Measurements from ENCODE around the gene HOXC11. TPM values are rescaled to one million over a fixed set of nuclear protein-coding genes. Genes with fewer than 3 reads are reported as not detected.
A peak's percentile ranks its signal among the peaks of the same experiment; 100 is the strongest.

Gene HOXC11
- total RNA-seq, 4 donors from 2014 or later: not detected

GRCh38 chr12:53996240-53997203, 23.6 kb downstream of the HOXC11 start:
- Histone ChIP-seq H3K9me3 (no peaks in the 10 kb centered on the region), H3K4me1 (peaks cover 0 to 53% (median 34%) of the 10 kb centered on the region in 3 donors), H3K27ac (no peak overlapping the region), H3K4me3 (peak overlapping the region in 1 of 2 donors; percentile 51), H3K36me3 (no peaks in the 10 kb centered on the region), H3K27me3 (peaks cover 100% of the 10 kb centered on the region)
- TF ChIP-seq POLR2AphosphoS5 (IDR thresholded peaks at IDR 0.05) (no peak), CTCF (IDR thresholded peaks at IDR 0.05) (no peak), EP300 (IDR thresholded peaks at IDR 0.05) (no peak), POLR2A (IDR thresholded peaks at IDR 0.05) (no peak)
- WGBS, 2 donors (ENCODE audit: low coverage in 1 of 2): 45 to 46% methylated on average over 10 to 15 of the region's 29 CpGs
- ATAC-seq: no peak

GRCh38 chr12:53997204-53998109, 24.5 kb downstream of the HOXC11 start:
- TF ChIP-seq CTCF (IDR thresholded peaks at IDR 0.05) (no peak), POLR2AphosphoS5 (IDR thresholded peaks at IDR 0.05) (no peak), EP300 (IDR thresholded peaks at IDR 0.05) (no peak), POLR2A (IDR thresholded peaks at IDR 0.05) (no peak)
- peaks cover 100% of the 10 kb centered on the region for H3K27me3 ChIP-seq
- H3K9me3 ChIP-seq: no peaks in the 10 kb centered on the region
- ATAC-seq: no peak
- no peak overlapping the region for H3K27ac ChIP-seq
- 18 to 26% methylated on average over 16 to 24 of the region's 35 CpGs for WGBS, 2 donors (ENCODE audit: low coverage in 1 of 2)
- H3K4me3 ChIP-seq: no peak overlapping the region
- H3K36me3 ChIP-seq: no peaks in the 10 kb centered on the region
- peaks cover 0 to 53% (median 34%) of the 10 kb centered on the region in 3 donors for H3K4me1 ChIP-seq

- TF ChIP-seq CTCF (IDR thresholded peaks at IDR 0.05) (no peak), POLR2AphosphoS5 (IDR thresholded peaks at IDR 0.05) (no peak), EP300 (IDR thresholded peaks at IDR 0.05) (no peak), POLR2A (IDR thresholded peaks at IDR 0.05) (no peak)
- Histone ChIP-seq H3K4me1 (peaks cover 0 to 53% (median 34%) of the 10 kb centered on the region in 3 donors), H3K36me3 (no peaks in the 10 kb centered on the region), H3K27ac (no peak overlapping the region), H3K9me3 (no peaks in the 10 kb centered on the region), H3K27me3 (peaks cover 100% of the 10 kb centered on the region), H3K4me3 (no peak overlapping the region)
- WGBS, 2 donors (ENCODE audit: low coverage in 1 of 2): 9 to 17% methylated on average over 1 to 6 of the region's 11 CpGs
- no peak for ATAC-seq
Observed at GRCh38 chr12:53998110-53998899, 25.4 kb downstream of the HOXC11 start.

- Histone ChIP-seq H3K4me1 (peaks cover 0 to 51% (median 34%) of the 10 kb centered on the region in 3 donors), H3K36me3 (no peaks in the 10 kb centered on the region), H3K27ac (no peak overlapping the region), H3K4me3 (no peak overlapping the region), H3K9me3 (no peaks in the 10 kb centered on the region), H3K27me3 (peaks cover 100% of the 10 kb centered on the region)
- no peak for ATAC-seq
- TF ChIP-seq POLR2AphosphoS5 (IDR thresholded peaks at IDR 0.05): no peak
- no peak for TF ChIP-seq CTCF (IDR thresholded peaks at IDR 0.05)
- 6 to 8% methylated on average over 10 to 12 of the region's 13 CpGs for WGBS, 2 donors (ENCODE audit: low coverage in 1 of 2)
Observed at GRCh38 chr12:53998900-53999236, 25.9 kb downstream of the HOXC11 start.

All from gastroesophageal sphincter (tissue), 4 donors.